Neural cell (in vitro differentiated cells): ENCODE data around the gene IRF2BP2. TPM values are rescaled to one million over a fixed set of nuclear protein-coding genes. Genes with fewer than 3 reads are reported as not detected.

ENCODE experiments used
- H2AFZ ChIP-seq: fragments of 200-600, 300-800 bp; sonication (generic), shearing (Covaris generic); 2 replicates; pipeline ENCODE4 v1.6.0; 2014; ENCODE audit warnings: low read depth, mild to moderate bottlenecking, antibody characterized with exemption, low read length, moderate library complexity
- H3F3A ChIP-seq: fragments of 200-600 bp; shearing (Covaris generic); 2 replicates; pipeline ENCODE4 v1.6.1; 2016; ENCODE audit warnings: mild to moderate bottlenecking, moderate library complexity, mixed read lengths, antibody characterized with exemption, low read length; ENCODE audit not compliant: insufficient read depth, poor library complexity, severe bottlenecking
- H3K27ac ChIP-seq: fragments of 200-600, 300-800 bp; sonication (generic), shearing (Covaris generic); 2 replicates; pipeline ENCODE4 v1.5.1; 2014; ENCODE audit warnings: mild to moderate bottlenecking, low read length, moderate library complexity
- H3K27me3 ChIP-seq: fragments of 300-800, 200-600 bp; sonication (generic), shearing (Covaris generic); 2 replicates; pipeline ENCODE4 v1.6.0; 2014; ENCODE audit warnings: mild to moderate bottlenecking, low read depth, low read length, moderate library complexity; ENCODE audit not compliant: insufficient read depth
- H3K36me3 ChIP-seq: fragments of 300-800, 200-600 bp; sonication (generic), shearing (Covaris generic); 2 replicates; pipeline ENCODE4 v1.5.1; 2014; ENCODE audit warnings: mild to moderate bottlenecking, antibody characterized with exemption, low read length, moderate library complexity; ENCODE audit not compliant: insufficient read depth
- H3K4me2 ChIP-seq: fragments of 300-800, 200-600 bp; sonication (generic), shearing (Covaris generic); 2 replicates; pipeline ENCODE4 v1.6.0; 2014; ENCODE audit warnings: mild to moderate bottlenecking, low read length
- H3K4me3 ChIP-seq: fragments of 300-800, 200-600 bp; sonication (generic), shearing (Covaris generic); 2 replicates; pipeline ENCODE4 v1.5.1; 2014; ENCODE audit warnings: mild to moderate bottlenecking, low read length, moderate library complexity
- H3K79me2 ChIP-seq: fragments of 200-600 bp; shearing (Covaris generic); replicated peaks from 2 replicates; pipeline ENCODE4 v1.6.0; 2014; ENCODE audit warnings: mild to moderate bottlenecking, low read length, moderate library complexity; ENCODE audit not compliant: insufficient read depth
- H3K9ac ChIP-seq: fragments of 300-800, 200-600 bp; sonication (generic), shearing (Covaris generic); 2 replicates; pipeline ENCODE4 v1.6.1; 2016; ENCODE audit warnings: mild to moderate bottlenecking, low read length, mixed read lengths
- H3K9me2 ChIP-seq: fragments of 200-600 bp; shearing (Covaris generic); 2 replicates; pipeline ENCODE4 v1.6.1; 2016; ENCODE audit warnings: mild to moderate bottlenecking, low read length, mixed read lengths; ENCODE audit not compliant: insufficient read depth
- H3K9me3 ChIP-seq: fragments of 200-600, 300-800 bp; sonication (generic), shearing (Covaris generic); 2 replicates; pipeline ENCODE4 v1.6.1; 2016; ENCODE audit warnings: mild to moderate bottlenecking, mixed run types, low read length, moderate library complexity, mixed read lengths
- H4K20me1 ChIP-seq: fragments of 200-600 bp; shearing (Covaris generic); 2 replicates; pipeline ENCODE4 v1.6.1; 2016; ENCODE audit warnings: mild to moderate bottlenecking, mixed run types; ENCODE audit not compliant: insufficient read depth
- CTCF ChIP-seq: fragments of 450-650 bp; IDR thresholded peaks from 2 replicates; pipeline ENCODE4 v1.5.1; 2014; ENCODE audit warnings: antibody characterized with exemption, mild to moderate bottlenecking, moderate library complexity; ENCODE audit not compliant: poor library complexity, severe bottlenecking
- EP300 ChIP-seq: fragments of 450-650 bp; conservative IDR thresholded peaks from 2 replicates; pipeline ENCODE4 v1.6.1; 2014; ENCODE audit warnings: antibody characterized with exemption, mild to moderate bottlenecking, moderate library complexity; ENCODE audit not compliant: poor library complexity, severe bottlenecking
- EZH2 ChIP-seq: fragments of 200-600, 300-800 bp; shearing (Covaris generic), sonication (generic); IDR thresholded peaks from 2 replicates; pipeline ENCODE4 v1.6.1; 2014; ENCODE audit warnings: antibody characterized with exemption, low read length, borderline replicate concordance, mild to moderate bottlenecking; ENCODE audit not compliant: insufficient read depth, poor library complexity, severe bottlenecking
- MXI1 ChIP-seq: fragments of 450-650 bp; conservative IDR thresholded peaks from 2 replicates; pipeline ENCODE4 v1.6.1; 2014; ENCODE audit warnings: antibody characterized with exemption, mild to moderate bottlenecking; ENCODE audit not compliant: poor library complexity, severe bottlenecking
- POLR2AphosphoS5 ChIP-seq: IDR thresholded peaks from 2 replicates; pipeline ENCODE4 v1.6.1; 2012
- RAD21 ChIP-seq: fragments of 450-650 bp; conservative IDR thresholded peaks from 2 replicates; pipeline ENCODE4 v1.6.1; 2014; ENCODE audit warnings: antibody characterized with exemption, mild to moderate bottlenecking, moderate library complexity
- REST ChIP-seq: IDR thresholded peaks from 2 replicates; pipeline ENCODE4 v1.6.1; 2012; ENCODE audit warnings: borderline replicate concordance
- SMC3 ChIP-seq: fragments of 450-650 bp; conservative IDR thresholded peaks from 2 replicates; pipeline ENCODE4 v1.6.1; 2014; ENCODE audit warnings: antibody characterized with exemption, mild to moderate bottlenecking, moderate library complexity; ENCODE audit not compliant: poor library complexity
- TAF1 ChIP-seq: IDR thresholded peaks from 2 replicates; pipeline ENCODE4 v1.6.1; 2012; ENCODE audit warnings: low read depth
- polyA plus RNA-seq: library from polyadenylated mRNA; depleted of rRNA; stranded (reverse); fragments of >200 nt; gene quantifications from 2 replicates; pipeline ENCODE4 v1.2.3, GENCODE V29; 2014

The IRF2BP2 gene
- polyA plus RNA-seq, 1 donor from 2014 or later, result 56.9 TPM

GRCh38 chr1:234606784-234607108, 3.2 kb downstream of the IRF2BP2 start:
- peak overlapping the region; percentile 93 for H3K27ac ChIP-seq

GRCh38 chr1:234605983-234606783, 3.8 kb downstream of the IRF2BP2 start:
- Histone ChIP-seq H3K4me3 (peak overlapping the region; percentile 90), H3K27me3 (no peaks in the 10 kb centered on the region), H3K27ac (peak overlapping the region; percentile 93), H2AFZ (no peak overlapping the region), H3K36me3 (peaks cover 15% of the 10 kb centered on the region), H3K9ac (peak overlapping the region; percentile 94), H3K79me2 (peaks cover 73% of the 10 kb centered on the region), H3K9me3 (no peaks in the 10 kb centered on the region), H4K20me1 (peaks cover 23% of the 10 kb centered on the region), H3K4me2 (peak overlapping the region; percentile 99), H3F3A (no peaks in the 10 kb centered on the region), H3K9me2 (no peaks in the 10 kb centered on the region)
- TF ChIP-seq POLR2AphosphoS5 (peak; percentile 5), SMC3 (no peak), MXI1 (peak; percentile 27)

More at GRCh38 chr1:234606784-234607108, 3.2 kb downstream of the IRF2BP2 start:
- TF ChIP-seq REST, result no peak
- TF ChIP-seq EZH2, result no peak
- no peak for TF ChIP-seq CTCF
- no peak for TF ChIP-seq RAD21
- no peak for TF ChIP-seq SMC3
- TF ChIP-seq POLR2AphosphoS5, result no peak
- no peak for TF ChIP-seq TAF1
- TF ChIP-seq EP300, result no peak
- TF ChIP-seq MXI1, result no peak
- Histone ChIP-seq H3K9me3 (no peaks in the 10 kb centered on the region), H3F3A (peaks cover 4% of the 10 kb centered on the region), H2AFZ (no peak overlapping the region), H3K9ac (peak overlapping the region; percentile 94), H3K27me3 (no peaks in the 10 kb centered on the region), H4K20me1 (peaks cover 23% of the 10 kb centered on the region), H3K4me2 (peak overlapping the region; percentile 99), H3K4me3 (peak overlapping the region; percentile 90), H3K36me3 (peaks cover 15% of the 10 kb centered on the region), H3K9me2 (no peaks in the 10 kb centered on the region), H3K79me2 (peaks cover 68% of the 10 kb centered on the region)
